Left ventricle myocardium inferior (tissue), 1 donor: ENCODE measurements around the gene PTPRJ. TPM values are rescaled to one million over a fixed set of nuclear protein-coding genes. Genes with fewer than 3 reads are reported as not detected.

Source experiments
- DNase-seq: peaks from one replicate; pipeline ENCODE4 v3.0.0-alpha.2; 2020
- H3K27ac ChIP-seq: fragments of 200-600 bp; replicated peaks from 2 replicates; pipeline ENCODE4 v1.8.0; 2021
- H3K27me3 ChIP-seq: fragments of 200-600 bp; 2 replicates; pipeline ENCODE4 v1.8.0; 2021; ENCODE audit warnings: low read depth
- H3K36me3 ChIP-seq: fragments of 200-600 bp; 2 replicates; pipeline ENCODE4 v1.8.0; 2021
- H3K4me1 ChIP-seq: fragments of 200-600 bp; 2 replicates; pipeline ENCODE4 v1.8.0; 2021
- H3K4me3 ChIP-seq: fragments of 200-600 bp; 2 replicates; pipeline ENCODE4 v1.8.0; 2021; ENCODE audit warnings: mild to moderate bottlenecking, moderate library complexity
- H3K9me3 ChIP-seq: fragments of 200-600 bp; replicated peaks from 2 replicates; pipeline ENCODE4 v1.8.0; 2021
- intact Hi-C: fragments of 100-400 bp; cut with micrococcal nuclease; formaldehyde crosslinking; loops from one replicate; pipeline ENCODE4 v1.11.0; 2022
- total RNA-seq: library from RNA; stranded (reverse); fragmentation: NEBNext Ultra II Directional; extraction: Animal tissue kit (Norgen Biotek cat#: 25700); gene quantifications from one replicate; pipeline ENCODE4 v1.2.1, GENCODE V29; 2021
- TF ChIP-seq, protein P1 (sequence below): fragments of 200-600 bp; IDR thresholded peaks from 2 replicates; pipeline ENCODE4 v1.8.0; 2021; ENCODE audit warnings: antibody characterized with exemption, mild to moderate bottlenecking, borderline replicate concordance
- donor health status: DM: no; HTN: yes; CAD: no; lungs with severe emphysema.

Gene PTPRJ
- total RNA-seq, 1 donor from 2014 or later, result 6.8 TPM

- no peaks in the 10 kb centered on the region for H3K27me3 ChIP-seq
- no peak for DNase-seq
- H3K36me3 ChIP-seq, result no peaks in the 10 kb centered on the region
- H3K27ac ChIP-seq, result no peak overlapping the region
- peaks cover 41% of the 10 kb centered on the region for H3K4me1 ChIP-seq
- TF ChIP-seq, protein P1, sequence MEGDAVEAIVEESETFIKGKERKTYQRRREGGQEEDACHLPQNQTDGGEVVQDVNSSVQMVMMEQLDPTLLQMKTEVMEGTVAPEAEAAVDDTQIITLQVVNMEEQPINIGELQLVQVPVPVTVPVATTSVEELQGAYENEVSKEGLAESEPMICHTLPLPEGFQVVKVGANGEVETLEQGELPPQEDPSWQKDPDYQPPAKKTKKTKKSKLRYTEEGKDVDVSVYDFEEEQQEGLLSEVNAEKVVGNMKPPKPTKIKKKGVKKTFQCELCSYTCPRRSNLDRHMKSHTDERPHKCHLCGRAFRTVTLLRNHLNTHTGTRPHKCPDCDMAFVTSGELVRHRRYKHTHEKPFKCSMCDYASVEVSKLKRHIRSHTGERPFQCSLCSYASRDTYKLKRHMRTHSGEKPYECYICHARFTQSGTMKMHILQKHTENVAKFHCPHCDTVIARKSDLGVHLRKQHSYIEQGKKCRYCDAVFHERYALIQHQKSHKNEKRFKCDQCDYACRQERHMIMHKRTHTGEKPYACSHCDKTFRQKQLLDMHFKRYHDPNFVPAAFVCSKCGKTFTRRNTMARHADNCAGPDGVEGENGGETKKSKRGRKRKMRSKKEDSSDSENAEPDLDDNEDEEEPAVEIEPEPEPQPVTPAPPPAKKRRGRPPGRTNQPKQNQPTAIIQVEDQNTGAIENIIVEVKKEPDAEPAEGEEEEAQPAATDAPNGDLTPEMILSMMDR, result no peak
- intact Hi-C loops, result no loop called here
- H3K9me3 ChIP-seq, result no peaks in the 10 kb centered on the region
- H3K4me3 ChIP-seq, result no peak overlapping the region
These were observed 109.8 kb downstream of the PTPRJ start for GRCh38 chr11:48090174-48090573.

- TF ChIP-seq, protein P1, result no peak
- no peak for DNase-seq
- Histone ChIP-seq H3K27me3 (no peaks in the 10 kb centered on the region), H3K4me1 (peaks cover 52% of the 10 kb centered on the region), H3K27ac (no peak overlapping the region), H3K9me3 (no peaks in the 10 kb centered on the region), H3K4me3 (no peak overlapping the region), H3K36me3 (no peaks in the 10 kb centered on the region)
- intact Hi-C loops, result no loop called here
These were observed 111.2 kb downstream of the PTPRJ start for GRCh38 chr11:48091426-48092102.

DNA sequence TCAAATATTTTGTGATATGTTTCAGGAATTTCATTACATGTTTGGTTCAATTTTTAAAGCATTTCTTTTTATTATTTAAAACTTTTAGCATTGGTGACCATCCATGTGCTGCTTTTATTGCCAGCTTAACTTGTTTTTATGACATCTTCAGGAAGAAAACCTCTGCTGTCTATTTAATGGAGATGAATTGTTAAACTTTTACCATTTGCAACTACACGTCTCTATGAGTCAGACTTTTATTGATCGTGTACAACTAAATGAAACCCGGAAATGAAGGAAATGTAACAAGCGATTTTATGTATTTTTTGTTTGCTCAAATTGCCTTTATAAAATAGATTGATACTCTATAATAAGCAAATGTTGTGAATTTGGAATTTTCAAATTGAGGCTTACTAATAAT, 113.0 kb downstream of the PTPRJ start:
- H3K4me1 ChIP-seq, result peaks cover 45% of the 10 kb centered on the region
- H3K36me3 ChIP-seq, result no peaks in the 10 kb centered on the region
- no peak for DNase-seq
- H3K4me3 ChIP-seq, result no peak overlapping the region
- no peaks in the 10 kb centered on the region for H3K27me3 ChIP-seq
- intact Hi-C loops, result no loop called here
- no peaks in the 10 kb centered on the region for H3K9me3 ChIP-seq
- TF ChIP-seq, protein P1, result no peak
- no peak overlapping the region for H3K27ac ChIP-seq

GRCh38 chr11:48093795-48094642, 113.7 kb downstream of the PTPRJ start:
- Histone ChIP-seq H3K4me3 (no peak overlapping the region), H3K36me3 (no peaks in the 10 kb centered on the region), H3K27ac (no peak overlapping the region), H3K9me3 (no peaks in the 10 kb centered on the region), H3K4me1 (peaks cover 38% of the 10 kb centered on the region), H3K27me3 (no peaks in the 10 kb centered on the region)
- DNase-seq, result no peak
- intact Hi-C loops, result no loop called here
- TF ChIP-seq, protein P1, result no peak

DNA sequence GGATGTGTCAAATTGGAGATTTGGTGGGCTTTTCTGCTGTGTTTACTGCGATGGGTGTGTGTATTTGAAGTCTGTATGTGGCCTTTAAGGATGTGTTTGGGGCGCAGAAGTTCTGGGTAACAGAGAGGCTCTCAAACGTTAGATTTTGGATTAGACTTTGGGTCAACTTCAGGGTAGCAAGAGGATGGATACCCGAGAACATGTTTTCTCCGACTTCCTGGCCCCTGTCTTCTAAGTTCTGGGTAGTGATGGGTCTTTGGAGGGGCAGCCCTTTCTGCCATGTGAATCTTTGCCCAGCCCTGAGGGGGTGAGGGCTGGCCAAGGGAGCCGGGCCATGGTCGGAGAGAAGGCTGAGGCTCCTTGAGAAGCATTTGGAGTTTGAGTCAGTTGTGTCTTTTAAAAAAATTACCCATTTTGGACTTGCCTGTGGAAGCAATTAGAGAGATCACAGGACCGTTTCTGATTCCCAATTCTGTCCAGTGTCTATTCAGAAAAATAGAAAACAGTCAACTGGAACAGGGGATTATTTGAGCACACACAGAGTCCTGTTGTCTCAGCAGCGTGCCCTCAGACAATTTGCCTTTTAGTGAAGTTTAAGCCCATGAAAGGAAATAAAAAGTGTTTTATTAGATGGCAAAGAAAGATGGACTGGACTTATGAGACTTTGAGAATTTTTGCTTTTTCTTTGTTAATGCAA, 114.4 kb downstream of the PTPRJ start:
- Histone ChIP-seq H3K4me1 (peaks cover 38% of the 10 kb centered on the region), H3K27me3 (no peaks in the 10 kb centered on the region), H3K27ac (no peak overlapping the region), H3K4me3 (no peak overlapping the region), H3K36me3 (no peaks in the 10 kb centered on the region), H3K9me3 (no peaks in the 10 kb centered on the region)
- DNase-seq, result no peak
- intact Hi-C loops, result no loop called here
- TF ChIP-seq, protein P1, result no peak
